Kidney epithelial cell (primary cell): Measurements from ENCODE around the gene ZBTB34. TPM values are rescaled to one million over a fixed set of nuclear protein-coding genes. Genes with fewer than 3 reads are reported as not detected.

Source experiments
- DNase-seq: peaks from one replicate; pipeline ENCODE4 v3.0.0-alpha.2; 2010; ENCODE audit warnings: low read depth
- H3K27me3 ChIP-seq: 2 replicates; pipeline ENCODE4 v1.6.0; 2011; ENCODE audit warnings: low read length; ENCODE audit not compliant: control insufficient read depth, insufficient read depth
- H3K36me3 ChIP-seq: 2 replicates; pipeline ENCODE4 v1.5.1; 2011; ENCODE audit warnings: low read length; ENCODE audit not compliant: control insufficient read depth, insufficient read depth
- H3K4me3 ChIP-seq: 2 replicates; pipeline ENCODE4 v1.5.1; 2011; ENCODE audit warnings: low read depth, mild to moderate bottlenecking, control low read depth, low read length
- total RNA-seq: library from RNA; depleted of rRNA; stranded (reverse); fragments of >200 nt; gene quantifications from 2 replicates; pipeline ENCODE4 v1.2.3, GENCODE V29; 2015
- TF ChIP-seq, protein P1 (sequence below): IDR thresholded peaks from 2 replicates; pipeline ENCODE4 v1.5.1; 2011; ENCODE audit warnings: mild to moderate bottlenecking, moderate library complexity, low read length, control low read depth, inconsistent platforms; ENCODE audit not compliant: insufficient read depth, poor library complexity, severe bottlenecking

Gene ZBTB34
- total RNA-seq, 1 donor from 2014 or later: 11.2 TPM

DNA sequence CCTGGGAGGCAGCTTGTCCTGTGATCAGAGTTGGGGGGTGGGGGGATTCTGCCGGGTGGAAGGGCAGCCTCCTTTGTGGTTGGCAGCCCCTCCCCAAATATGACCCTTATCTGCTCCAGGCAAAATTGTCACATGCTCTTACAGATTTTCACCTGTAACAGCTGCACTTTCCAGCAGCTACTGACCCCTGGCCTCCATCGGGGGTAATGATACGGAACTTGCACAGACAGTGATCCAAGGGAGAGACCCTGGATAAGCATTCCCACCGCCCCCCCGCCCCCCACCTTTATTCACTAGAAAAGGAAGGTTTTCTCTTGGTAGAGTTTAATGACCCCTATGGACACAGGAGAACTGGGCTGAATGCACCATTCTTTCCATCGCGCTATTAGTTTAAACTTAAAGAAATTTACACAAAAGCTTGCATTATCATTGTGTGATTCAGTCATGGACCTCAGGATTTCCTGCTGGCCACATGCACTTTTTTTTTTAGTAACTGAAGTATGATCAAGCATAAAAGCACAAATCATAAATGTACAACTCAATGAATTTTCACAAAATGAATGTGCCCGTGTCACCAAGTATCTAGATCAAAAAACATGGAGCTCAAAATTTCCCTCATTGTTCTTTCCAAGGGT lies 10.7 kb upstream of the ZBTB34 start:
- TF ChIP-seq, protein P1, sequence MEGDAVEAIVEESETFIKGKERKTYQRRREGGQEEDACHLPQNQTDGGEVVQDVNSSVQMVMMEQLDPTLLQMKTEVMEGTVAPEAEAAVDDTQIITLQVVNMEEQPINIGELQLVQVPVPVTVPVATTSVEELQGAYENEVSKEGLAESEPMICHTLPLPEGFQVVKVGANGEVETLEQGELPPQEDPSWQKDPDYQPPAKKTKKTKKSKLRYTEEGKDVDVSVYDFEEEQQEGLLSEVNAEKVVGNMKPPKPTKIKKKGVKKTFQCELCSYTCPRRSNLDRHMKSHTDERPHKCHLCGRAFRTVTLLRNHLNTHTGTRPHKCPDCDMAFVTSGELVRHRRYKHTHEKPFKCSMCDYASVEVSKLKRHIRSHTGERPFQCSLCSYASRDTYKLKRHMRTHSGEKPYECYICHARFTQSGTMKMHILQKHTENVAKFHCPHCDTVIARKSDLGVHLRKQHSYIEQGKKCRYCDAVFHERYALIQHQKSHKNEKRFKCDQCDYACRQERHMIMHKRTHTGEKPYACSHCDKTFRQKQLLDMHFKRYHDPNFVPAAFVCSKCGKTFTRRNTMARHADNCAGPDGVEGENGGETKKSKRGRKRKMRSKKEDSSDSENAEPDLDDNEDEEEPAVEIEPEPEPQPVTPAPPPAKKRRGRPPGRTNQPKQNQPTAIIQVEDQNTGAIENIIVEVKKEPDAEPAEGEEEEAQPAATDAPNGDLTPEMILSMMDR: no peak
- H3K27me3 ChIP-seq: peaks cover 6% of the 10 kb centered on the region
- no peak overlapping the region for H3K4me3 ChIP-seq
- DNase-seq: no peak
- no peaks in the 10 kb centered on the region for H3K36me3 ChIP-seq

DNA sequence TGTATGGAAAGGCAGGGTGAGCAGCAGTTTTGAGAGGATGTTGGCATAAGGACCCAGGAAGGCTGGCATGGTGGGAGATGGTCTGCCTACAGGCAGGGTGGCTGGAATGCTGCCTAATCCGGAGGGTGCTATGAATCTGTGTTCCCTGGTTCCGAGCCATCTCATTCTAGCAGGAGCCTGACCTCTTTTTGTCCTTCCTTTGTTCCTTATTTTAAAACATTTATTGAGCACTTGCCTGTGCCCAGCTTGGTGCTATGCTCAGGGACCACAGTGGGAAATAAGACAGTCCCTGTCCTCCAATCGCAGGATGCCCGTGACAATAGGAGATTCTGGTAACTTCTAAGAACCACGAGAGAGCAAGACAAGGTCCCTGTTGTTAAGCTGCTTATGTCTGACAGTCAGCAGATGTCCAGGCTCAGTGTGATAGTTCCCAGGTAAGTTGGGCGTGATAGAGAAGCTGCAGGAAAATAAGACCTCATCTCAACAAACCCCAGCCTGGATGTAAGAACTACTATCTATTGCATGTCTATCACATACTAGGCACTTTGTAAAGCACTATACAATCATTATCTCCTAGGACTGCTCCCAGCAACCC lies 9.1 kb upstream of the ZBTB34 start:
- DNase-seq: no peak
- Histone ChIP-seq H3K4me3 (no peak overlapping the region), H3K36me3 (no peaks in the 10 kb centered on the region), H3K27me3 (peaks cover 6% of the 10 kb centered on the region)
- TF ChIP-seq, protein P1: no peak

DNA sequence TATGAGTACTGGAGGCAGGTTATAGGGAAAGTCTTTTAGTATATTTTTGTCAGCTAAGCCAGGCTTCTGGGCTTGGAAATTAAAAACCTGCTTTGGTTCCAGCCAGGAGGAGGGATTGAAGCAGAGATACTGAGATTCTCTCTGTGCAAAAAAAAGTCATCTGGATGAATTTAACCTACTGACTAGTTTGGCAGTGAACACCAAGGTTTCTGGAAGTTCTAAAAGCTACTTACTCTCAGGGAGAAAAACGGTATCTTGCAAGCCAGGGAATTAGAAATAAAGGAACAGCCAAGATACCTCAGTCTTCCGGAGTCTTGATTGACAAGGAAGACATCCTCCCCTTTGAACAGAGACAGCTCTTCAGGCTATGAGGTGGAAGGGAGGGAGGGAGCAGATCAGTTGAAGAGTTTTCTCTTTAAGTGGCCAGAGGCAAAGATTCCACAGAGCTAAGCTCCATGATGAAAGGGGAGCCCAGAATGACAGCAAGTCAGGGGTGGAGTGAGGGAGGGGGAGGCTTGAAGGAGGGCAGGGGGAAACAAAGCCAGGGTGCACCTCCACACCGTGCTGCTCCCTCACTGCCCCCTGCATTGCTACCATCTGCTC lies 8.3 kb upstream of the ZBTB34 start:
- DNase-seq: no peak
- no peaks in the 10 kb centered on the region for H3K36me3 ChIP-seq
- TF ChIP-seq, protein P1: no peak

DNA sequence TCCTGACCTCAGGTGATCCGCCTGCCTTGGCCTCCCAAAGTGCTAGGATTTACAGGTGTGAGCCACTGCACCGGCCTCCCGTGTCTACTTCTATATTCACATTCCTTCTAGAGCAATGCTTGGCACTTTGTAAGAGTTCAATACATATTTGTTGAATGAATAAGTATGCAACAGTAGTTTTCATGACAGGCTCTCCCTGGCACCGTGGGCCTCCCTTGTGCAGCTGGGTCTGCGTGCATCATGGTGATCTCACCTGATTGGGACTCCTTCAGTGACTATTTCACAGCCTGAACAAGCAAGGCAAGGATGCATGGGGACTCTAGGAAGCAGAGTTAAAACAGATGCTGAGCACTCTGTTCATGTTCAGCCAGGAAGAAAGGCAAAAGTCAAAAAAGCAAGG lies 6.8 kb upstream of the ZBTB34 start:
- H3K27me3 ChIP-seq: peaks cover 8% of the 10 kb centered on the region
- no peak for DNase-seq
- TF ChIP-seq, protein P1: no peak
- no peak overlapping the region for H3K4me3 ChIP-seq
- no peaks in the 10 kb centered on the region for H3K36me3 ChIP-seq

More for the DNA sequence above, 8.3 kb upstream of the ZBTB34 start:
- Histone ChIP-seq H3K4me3 (no peak overlapping the region), H3K27me3 (peaks cover 6% of the 10 kb centered on the region)

DNA sequence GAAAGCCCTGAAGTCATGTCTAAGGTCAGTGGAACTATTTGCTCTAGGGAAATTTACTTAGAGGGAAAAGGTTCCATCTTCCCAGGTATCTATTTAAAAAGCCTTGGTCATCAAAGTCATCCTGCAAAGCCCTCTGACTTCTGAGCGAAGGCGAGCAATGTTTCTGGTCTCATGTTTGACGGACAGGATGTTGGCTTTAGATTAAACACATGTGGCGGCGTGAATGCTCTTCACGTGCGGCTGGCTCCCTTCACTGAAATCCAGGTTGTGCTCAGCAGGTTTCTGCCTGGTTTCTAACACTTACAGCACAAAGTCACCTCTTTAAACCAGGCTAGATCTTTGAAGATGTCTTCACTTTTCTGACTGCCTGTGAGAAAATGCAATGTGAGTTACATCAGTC lies 5.7 kb upstream of the ZBTB34 start:
- DNase-seq: no peak
- TF ChIP-seq, protein P1: no peak
- peaks cover 8% of the 10 kb centered on the region for H3K27me3 ChIP-seq
- H3K36me3 ChIP-seq: no peaks in the 10 kb centered on the region
- no peak overlapping the region for H3K4me3 ChIP-seq
